ENCODE results near the gene EIF1.

Gene EIF1

DNA sequence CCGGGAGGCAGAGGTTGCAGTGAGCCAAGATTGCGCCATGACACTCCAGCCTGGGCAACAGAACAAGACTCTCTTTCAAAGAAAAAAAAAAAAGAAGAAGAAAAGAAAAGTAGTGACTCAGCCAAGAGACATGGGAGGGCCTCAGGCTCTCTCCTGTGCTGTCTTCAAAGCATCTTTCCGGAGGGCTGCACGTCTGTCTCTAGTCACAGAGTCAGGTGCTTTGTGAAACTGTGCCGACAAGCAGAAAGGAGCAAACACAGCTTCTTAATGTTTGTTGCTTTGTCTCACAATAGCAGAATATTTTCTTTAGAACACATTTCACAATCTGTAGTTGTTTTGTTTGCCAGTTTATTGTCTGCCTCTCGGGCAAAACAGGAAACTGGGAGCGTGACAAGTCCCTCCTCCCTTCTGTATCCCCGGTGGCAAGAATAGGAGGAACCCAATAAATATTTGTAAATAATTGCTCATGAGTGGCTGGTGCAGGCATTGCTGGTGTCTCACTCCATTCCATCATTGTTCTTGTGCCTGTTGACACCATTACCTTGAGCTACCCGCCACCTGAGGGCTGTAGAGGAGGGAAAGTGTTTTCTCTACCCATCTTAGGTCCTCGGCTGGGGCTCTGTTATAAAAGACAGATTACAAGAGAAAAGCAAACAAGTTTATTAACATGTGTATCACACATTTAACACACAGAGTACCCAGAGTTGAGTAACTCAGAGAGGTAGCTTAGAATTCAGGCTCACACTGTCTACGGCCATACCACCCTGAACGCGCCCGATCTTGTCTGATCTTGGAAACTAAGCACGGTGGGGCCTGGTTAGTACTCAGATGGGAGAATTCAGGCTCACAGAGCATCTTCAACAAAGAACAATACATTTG is 29.0 kb downstream of the EIF1 start:
- no peak overlapping the region for H3K4me3 ChIP-seq (ENCODE audit: extremely low read depth, insufficient read depth, low read length, poor library complexity, severe bottlenecking)
- peaks cover 10% of the 10 kb centered on the region for H3K4me1 ChIP-seq (ENCODE audit: control insufficient read depth, insufficient read depth, low read length, poor library complexity, severe bottlenecking)
- 74 to 78% methylated on average over 4 to 9 of the region's 15 CpGs for WGBS, 2 experiments (ENCODE audit: insufficient coverage in 2 of 2)
- H3K36me3 ChIP-seq (ENCODE audit: control insufficient read depth, insufficient read depth, low read length), result no peaks in the 10 kb centered on the region
- peak overlapping the region; percentile 6 for H3K27ac ChIP-seq (ENCODE audit: low read depth, low read length, severe bottlenecking)
- no peaks in the 10 kb centered on the region for H3K9me3 ChIP-seq (ENCODE audit: control insufficient read depth, low read length)

DNA sequence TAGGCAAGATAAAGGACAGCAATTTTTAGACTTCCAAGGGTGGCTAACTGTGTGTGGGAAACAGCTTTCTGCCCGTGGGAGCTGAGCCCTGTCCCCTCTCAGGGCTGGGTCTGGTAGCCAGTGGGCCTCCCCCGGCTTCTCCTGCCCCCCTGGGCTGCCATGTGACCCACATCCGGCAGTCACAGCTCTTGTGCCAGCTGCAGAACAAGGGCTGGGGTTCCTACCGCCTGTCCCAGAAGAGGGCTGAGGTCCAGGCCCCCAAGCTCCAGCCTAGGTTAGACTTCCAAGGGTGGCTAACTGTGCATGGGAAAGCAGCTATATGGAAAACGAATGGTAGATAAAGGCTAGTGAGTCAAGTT is 29.6 kb downstream of the EIF1 start:
- H3K4me1 ChIP-seq (ENCODE audit: control insufficient read depth, insufficient read depth, low read length, poor library complexity, severe bottlenecking), result peaks cover 10% of the 10 kb centered on the region
- no peaks in the 10 kb centered on the region for H3K9me3 ChIP-seq (ENCODE audit: control insufficient read depth, low read length)
- H3K36me3 ChIP-seq (ENCODE audit: control insufficient read depth, insufficient read depth, low read length), result no peaks in the 10 kb centered on the region
- H3K4me3 ChIP-seq (ENCODE audit: extremely low read depth, insufficient read depth, low read length, poor library complexity, severe bottlenecking), result no peak overlapping the region
- H3K27ac ChIP-seq (ENCODE audit: low read depth, low read length, severe bottlenecking), result no peak overlapping the region
- 82 to 92% methylated on average over 5 of the region's 5 CpGs for WGBS, 2 experiments (ENCODE audit: insufficient coverage in 2 of 2)

DNA sequence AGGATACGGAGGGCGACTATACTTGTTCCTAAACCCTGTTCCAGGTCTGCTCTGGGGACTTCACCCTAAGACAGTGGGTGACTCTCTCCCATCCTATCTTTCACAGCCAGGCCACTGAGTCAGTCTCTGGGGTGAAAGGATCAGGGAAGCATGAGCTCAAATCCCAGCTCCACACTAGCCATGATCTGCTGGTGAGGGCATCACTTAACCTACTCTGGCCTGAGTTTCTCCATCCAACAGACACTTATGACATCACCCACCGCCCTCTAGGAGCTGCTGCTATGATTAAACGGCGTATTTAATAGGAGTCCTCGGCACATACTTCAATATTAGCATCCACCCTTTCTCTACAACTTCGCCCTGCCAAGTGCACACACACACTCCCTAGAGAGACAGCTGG is 33.5 kb downstream of the EIF1 start:
- WGBS, 2 experiments (ENCODE audit: insufficient coverage in 2 of 2), result 91 to 92% methylated on average over 5 to 6 of the region's 7 CpGs
- Histone ChIP-seq H3K4me3 (ENCODE audit: extremely low read depth, insufficient read depth, low read length, poor library complexity, severe bottlenecking) (no peak overlapping the region), H3K4me1 (ENCODE audit: control insufficient read depth, insufficient read depth, low read length, poor library complexity, severe bottlenecking) (peaks cover 10% of the 10 kb centered on the region), H3K27ac (ENCODE audit: low read depth, low read length, severe bottlenecking) (no peak overlapping the region), H3K36me3 (ENCODE audit: control insufficient read depth, insufficient read depth, low read length) (no peaks in the 10 kb centered on the region), H3K9me3 (ENCODE audit: control insufficient read depth, low read length) (no peaks in the 10 kb centered on the region)

DNA sequence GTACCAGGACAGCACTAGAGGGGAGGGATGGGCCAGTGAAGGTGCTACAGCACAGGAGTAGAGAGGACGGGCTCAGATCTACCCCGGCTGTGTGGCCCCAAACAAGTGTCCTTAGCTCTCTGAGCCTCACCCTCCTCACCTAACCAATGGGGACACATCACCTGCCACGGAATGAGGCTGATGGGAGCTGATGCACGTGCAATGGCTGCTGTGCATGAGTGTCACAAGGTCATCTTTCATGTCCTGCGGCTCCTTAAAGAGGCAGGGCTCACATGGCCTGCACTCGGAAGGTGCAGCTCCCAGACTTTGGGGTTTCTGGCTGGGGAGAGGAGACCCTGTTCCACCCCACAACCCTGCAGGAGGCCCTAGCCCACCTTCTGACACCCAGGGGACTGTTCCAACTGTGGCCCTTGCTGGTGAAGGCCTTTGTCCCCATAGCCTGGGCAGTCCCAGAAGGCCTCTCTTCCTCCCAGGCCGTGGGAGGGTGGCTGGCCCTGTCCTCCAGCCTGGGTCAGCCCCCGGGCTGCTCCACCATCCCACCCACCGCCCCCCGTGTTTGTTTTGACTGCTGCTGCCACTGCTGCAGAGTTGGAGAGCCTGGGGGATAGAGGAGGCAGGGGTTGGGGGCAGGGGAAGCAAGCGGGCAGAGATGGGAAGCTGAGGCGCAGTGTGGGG is 35.3 kb downstream of the EIF1 start:
- H3K36me3 ChIP-seq (ENCODE audit: control insufficient read depth, insufficient read depth, low read length), result no peaks in the 10 kb centered on the region
- H3K27ac ChIP-seq (ENCODE audit: low read depth, low read length, severe bottlenecking), result no peak overlapping the region
- H3K9me3 ChIP-seq (ENCODE audit: control insufficient read depth, low read length), result no peaks in the 10 kb centered on the region
- 89 to 91% methylated on average over 6 to 8 of the region's 12 CpGs for WGBS, 2 experiments (ENCODE audit: insufficient coverage in 2 of 2)
- no peaks in the 10 kb centered on the region for H3K4me1 ChIP-seq (ENCODE audit: control insufficient read depth, insufficient read depth, low read length, poor library complexity, severe bottlenecking)
- H3K4me3 ChIP-seq (ENCODE audit: extremely low read depth, insufficient read depth, low read length, poor library complexity, severe bottlenecking), result no peak overlapping the region

DNA sequence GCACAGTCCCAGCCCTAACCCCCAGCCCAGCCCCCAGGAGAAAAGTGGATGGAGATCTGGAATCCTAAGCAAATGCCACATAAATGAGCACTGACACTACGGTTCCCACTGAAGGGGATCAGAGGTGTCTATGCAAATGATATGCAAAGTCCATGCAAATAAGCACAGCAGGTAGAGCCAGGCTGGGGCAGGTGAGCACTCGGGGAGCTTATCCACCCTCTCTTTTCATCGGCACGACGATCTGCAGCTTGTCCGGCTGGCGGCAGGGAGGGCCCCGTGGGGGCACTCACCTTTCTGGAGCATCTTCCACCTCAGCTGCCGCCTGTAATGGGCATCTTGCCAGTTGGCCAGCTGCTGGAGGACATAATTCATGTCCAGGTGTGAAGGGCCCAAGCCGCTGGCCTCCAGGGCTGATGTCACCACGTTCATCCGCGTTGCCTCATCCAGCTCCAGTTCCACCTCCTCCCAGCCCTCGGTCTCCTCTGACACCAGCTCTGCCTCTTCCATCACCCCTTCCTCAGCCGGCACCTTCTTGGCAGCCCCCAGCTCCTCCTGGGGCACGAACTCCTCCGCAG is 35.9 kb downstream of the EIF1 start:
- Histone ChIP-seq H3K27ac (ENCODE audit: low read depth, low read length, severe bottlenecking) (no peak overlapping the region), H3K9me3 (ENCODE audit: control insufficient read depth, low read length) (no peaks in the 10 kb centered on the region), H3K4me3 (ENCODE audit: extremely low read depth, insufficient read depth, low read length, poor library complexity, severe bottlenecking) (no peak overlapping the region), H3K4me1 (ENCODE audit: control insufficient read depth, insufficient read depth, low read length, poor library complexity, severe bottlenecking) (no peaks in the 10 kb centered on the region), H3K36me3 (ENCODE audit: control insufficient read depth, insufficient read depth, low read length) (no peaks in the 10 kb centered on the region)
- 86% methylated on average over 14 to 16 of the region's 17 CpGs for WGBS, 2 experiments (ENCODE audit: insufficient coverage in 2 of 2)

DNA sequence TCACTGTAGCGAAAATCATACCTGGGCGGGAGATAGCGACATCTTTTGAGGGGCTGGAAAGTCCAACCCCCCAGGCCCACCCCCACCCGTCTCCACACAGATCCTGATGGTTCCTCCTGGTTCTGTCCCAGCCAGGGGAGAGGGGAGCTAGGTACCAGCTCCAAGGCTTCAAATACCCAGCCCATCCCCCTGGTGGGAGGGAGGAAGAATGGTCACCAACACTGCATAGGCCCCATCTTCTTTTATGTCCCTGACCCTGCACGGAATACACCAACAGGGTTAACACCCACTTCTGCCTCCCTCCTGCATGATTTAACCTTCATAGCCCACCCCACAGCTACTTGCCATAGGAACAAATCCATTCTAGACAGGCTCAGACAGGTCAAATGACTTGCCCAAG is 36.4 kb downstream of the EIF1 start:
- Histone ChIP-seq H3K36me3 (ENCODE audit: control insufficient read depth, insufficient read depth, low read length) (no peaks in the 10 kb centered on the region), H3K27ac (ENCODE audit: low read depth, low read length, severe bottlenecking) (no peak overlapping the region), H3K4me3 (ENCODE audit: extremely low read depth, insufficient read depth, low read length, poor library complexity, severe bottlenecking) (no peak overlapping the region), H3K9me3 (ENCODE audit: control insufficient read depth, low read length) (no peaks in the 10 kb centered on the region), H3K4me1 (ENCODE audit: control insufficient read depth, insufficient read depth, low read length, poor library complexity, severe bottlenecking) (no peaks in the 10 kb centered on the region)
- WGBS, 2 experiments (ENCODE audit: insufficient coverage in 2 of 2), result 43 to 100% methylated on average over 1 to 2 of the region's 5 CpGs

DNA sequence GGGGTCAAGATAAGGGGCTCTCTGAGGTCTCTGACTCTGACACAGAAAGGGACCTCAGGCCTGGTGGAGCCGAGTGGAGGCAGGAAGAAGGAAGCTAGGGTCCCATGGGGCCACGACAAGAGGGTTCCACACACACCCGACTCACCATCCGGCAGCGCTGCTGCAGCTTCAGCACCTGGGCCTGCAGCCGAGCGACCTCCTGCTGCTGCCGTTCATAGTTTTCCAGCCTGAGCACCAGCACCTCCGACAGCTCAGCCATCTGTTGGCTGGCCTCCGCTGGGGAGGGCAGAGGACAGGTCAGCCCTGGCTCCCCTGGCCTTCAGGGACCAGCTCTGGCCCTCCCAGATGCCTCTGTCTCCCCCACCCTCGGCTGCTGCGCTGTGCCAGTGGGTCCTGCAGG is 39.4 kb downstream of the EIF1 start:
- 75 to 76% methylated on average over 11 to 12 of the region's 12 CpGs for WGBS, 2 experiments (ENCODE audit: insufficient coverage in 2 of 2)
- Histone ChIP-seq H3K4me1 (ENCODE audit: control insufficient read depth, insufficient read depth, low read length, poor library complexity, severe bottlenecking) (no peaks in the 10 kb centered on the region), H3K9me3 (ENCODE audit: control insufficient read depth, low read length) (no peaks in the 10 kb centered on the region), H3K4me3 (ENCODE audit: extremely low read depth, insufficient read depth, low read length, poor library complexity, severe bottlenecking) (no peak overlapping the region), H3K36me3 (ENCODE audit: control insufficient read depth, insufficient read depth, low read length) (no peaks in the 10 kb centered on the region), H3K27ac (ENCODE audit: low read depth, low read length, severe bottlenecking) (no peak overlapping the region)

DNA sequence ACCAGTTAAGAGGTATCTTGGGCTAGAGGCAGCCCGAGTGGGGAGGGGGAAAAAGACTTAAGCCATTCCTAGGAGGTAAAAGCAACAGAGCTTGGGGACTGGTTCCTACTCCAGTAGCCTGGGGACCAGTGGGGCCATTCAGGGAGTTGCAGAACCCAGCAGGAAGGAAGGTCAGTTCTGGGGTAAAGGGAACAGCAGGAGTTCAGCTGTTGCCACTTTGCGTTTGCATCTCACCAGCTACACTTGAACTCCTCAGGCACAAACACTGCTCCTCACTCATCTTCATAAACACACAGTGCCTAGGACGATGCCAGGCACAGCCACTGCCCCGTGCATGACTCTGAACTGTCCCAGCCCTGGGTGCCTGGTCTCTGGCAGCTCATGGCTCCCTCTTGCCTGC is 41.8 kb downstream of the EIF1 start:
- H3K27ac ChIP-seq (ENCODE audit: low read depth, low read length, severe bottlenecking), result no peak overlapping the region
- H3K9me3 ChIP-seq (ENCODE audit: control insufficient read depth, low read length), result no peaks in the 10 kb centered on the region
- peaks cover 2% of the 10 kb centered on the region for H3K4me1 ChIP-seq (ENCODE audit: control insufficient read depth, insufficient read depth, low read length, poor library complexity, severe bottlenecking)
- WGBS, 2 experiments (ENCODE audit: insufficient coverage in 2 of 2), result 47 to 52% methylated on average over 1 to 4 of the region's 4 CpGs
- no peaks in the 10 kb centered on the region for H3K36me3 ChIP-seq (ENCODE audit: control insufficient read depth, insufficient read depth, low read length)
- no peak overlapping the region for H3K4me3 ChIP-seq (ENCODE audit: extremely low read depth, insufficient read depth, low read length, poor library complexity, severe bottlenecking)

DNA sequence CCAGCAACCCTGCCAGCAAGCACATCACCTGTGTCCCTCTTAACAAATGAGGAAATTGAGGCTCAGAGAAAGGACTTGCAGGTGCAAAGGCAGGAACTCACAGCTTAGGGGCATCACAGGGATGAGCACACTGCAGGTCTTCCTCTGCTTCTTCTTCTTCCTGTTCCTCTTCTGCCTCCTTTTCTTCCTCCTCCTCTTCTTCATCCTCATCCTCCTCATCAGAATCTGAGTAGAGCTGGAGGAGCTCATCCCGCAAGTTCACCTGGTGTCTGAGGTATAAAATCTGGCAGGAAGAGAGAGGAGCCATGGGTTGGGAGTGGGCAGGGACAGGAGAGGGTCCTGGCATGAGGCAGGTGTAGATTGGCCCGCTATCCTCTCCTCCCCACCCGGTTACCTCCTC is 43.2 kb downstream of the EIF1 start:
- Histone ChIP-seq H3K36me3 (ENCODE audit: control insufficient read depth, insufficient read depth, low read length) (no peaks in the 10 kb centered on the region), H3K9me3 (ENCODE audit: control insufficient read depth, low read length) (no peaks in the 10 kb centered on the region), H3K27ac (ENCODE audit: low read depth, low read length, severe bottlenecking) (no peak overlapping the region), H3K4me1 (ENCODE audit: control insufficient read depth, insufficient read depth, low read length, poor library complexity, severe bottlenecking) (peaks cover 2% of the 10 kb centered on the region), H3K4me3 (ENCODE audit: extremely low read depth, insufficient read depth, low read length, poor library complexity, severe bottlenecking) (no peak overlapping the region)
- 40% methylated on average over 1 of the region's 3 CpGs; no CpG with 5 or more reads in 1 of the 2 experiments for WGBS, 2 experiments (ENCODE audit: insufficient coverage in 2 of 2)

DNA sequence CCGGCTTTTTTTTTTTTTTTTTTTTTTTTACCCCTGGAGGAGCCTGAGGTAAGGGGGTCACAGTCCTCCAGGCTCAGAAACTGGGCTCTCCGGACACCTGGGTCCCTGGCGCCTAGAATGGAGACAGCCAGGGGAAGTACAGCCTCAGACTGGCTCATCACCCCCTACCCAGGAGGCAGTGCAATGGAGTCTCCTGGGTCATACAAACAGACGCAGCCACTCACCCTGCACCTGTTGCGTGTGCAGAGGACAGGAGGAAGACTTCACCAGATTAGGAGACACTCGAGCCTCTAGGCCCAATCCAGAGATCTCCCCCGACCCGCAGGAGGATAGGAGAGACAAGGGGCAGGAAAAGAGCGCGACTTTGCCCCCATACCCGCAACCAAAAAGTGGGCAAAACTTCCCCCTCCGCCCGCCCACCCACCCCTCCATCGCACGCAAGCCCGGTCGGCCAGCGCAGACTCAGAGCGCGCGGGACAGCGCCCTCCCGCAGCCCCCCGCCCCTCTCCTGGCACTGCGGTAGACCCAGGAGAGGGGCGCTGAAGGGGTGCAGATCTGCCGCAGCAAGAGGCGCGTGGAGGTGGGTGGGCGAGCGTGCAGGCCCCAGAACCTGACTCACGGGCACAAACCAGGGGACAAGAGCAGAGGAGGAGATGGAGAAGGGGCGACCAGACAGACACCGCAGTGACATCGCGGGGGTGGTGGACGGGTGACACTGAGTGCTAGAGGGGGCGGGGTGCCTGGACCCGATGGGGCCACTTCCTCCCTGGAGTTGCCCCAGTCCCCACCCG is 44.9 kb downstream of the EIF1 start:
- 9 to 23% methylated on average over 14 to 17 of the region's 40 CpGs for whole genome bisulfite sequencing, 2 experiments (ENCODE audit: insufficient coverage in 2 of 2)
- Histone ChIP-seq H3K27ac (ENCODE audit: low read depth, low read length, severe bottlenecking) (no peak overlapping the region), H3K4me3 (ENCODE audit: extremely low read depth, insufficient read depth, low read length, poor library complexity, severe bottlenecking) (peak overlapping the region; percentile 39), H3K9me3 (ENCODE audit: control insufficient read depth, low read length) (no peaks in the 10 kb centered on the region), H3K36me3 (ENCODE audit: control insufficient read depth, insufficient read depth, low read length) (no peaks in the 10 kb centered on the region), H3K4me1 (ENCODE audit: control insufficient read depth, insufficient read depth, low read length, poor library complexity, severe bottlenecking) (peaks cover 2% of the 10 kb centered on the region)

Data from mesodermal cell (in vitro differentiated cells).